GM19035 (cell line): Measurements from ENCODE around the gene SRBD1.

ENCODE experiments used
- ATAC-seq: cut with Tn5 transposase; IDR thresholded peaks from one replicate; pipeline ENCODE4 v1.9.1; 2021; ENCODE audit not compliant: unreplicated experiment

The SRBD1 gene

DNA sequence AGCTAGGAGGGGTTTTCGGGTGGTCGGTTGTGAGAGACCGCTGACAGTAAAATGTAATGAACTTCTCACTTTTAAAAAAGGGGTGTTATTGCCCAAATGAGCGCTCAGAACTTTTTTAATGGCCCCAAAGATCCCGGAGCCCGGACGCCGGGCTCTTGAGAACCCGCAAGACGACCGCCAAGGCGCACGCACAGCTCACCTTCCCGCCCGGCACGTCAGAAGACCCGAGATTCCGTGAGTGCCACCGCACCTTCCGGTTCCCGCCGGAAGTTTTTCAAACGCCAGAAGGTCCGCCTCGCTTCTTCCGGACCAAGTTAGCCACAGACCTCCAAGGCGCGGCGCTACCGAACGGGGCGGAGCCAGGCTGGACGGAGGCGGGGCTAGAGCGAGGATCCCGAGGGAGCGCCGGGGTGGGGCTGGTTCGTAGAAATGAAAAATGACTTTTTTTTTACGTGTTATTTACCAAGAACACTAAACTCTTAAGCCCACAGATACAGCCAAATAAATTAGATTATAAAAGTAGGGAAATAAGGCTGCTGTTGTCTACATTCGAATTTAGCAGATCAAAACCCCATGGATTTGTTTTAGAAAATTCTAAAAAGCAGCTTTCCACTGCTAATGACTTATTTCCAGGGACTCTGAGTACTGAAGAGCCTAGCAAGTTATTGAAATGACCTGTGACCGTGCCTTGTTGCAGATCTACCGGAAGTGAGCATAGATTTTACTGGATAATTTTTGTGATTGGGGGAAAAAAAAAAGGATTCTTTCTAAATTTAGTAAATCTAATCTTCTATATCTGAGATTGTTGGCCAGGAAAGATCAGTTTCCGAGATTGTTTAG, at the start of gene SRBD1:
TSS of gene SRBD1 (minus strand) at position 248 of the 840 bp plus-strand sequence. CDS start 5,826 bp downstream, outside the sequence.
- peak; percentile 96 for ATAC-seq

DNA sequence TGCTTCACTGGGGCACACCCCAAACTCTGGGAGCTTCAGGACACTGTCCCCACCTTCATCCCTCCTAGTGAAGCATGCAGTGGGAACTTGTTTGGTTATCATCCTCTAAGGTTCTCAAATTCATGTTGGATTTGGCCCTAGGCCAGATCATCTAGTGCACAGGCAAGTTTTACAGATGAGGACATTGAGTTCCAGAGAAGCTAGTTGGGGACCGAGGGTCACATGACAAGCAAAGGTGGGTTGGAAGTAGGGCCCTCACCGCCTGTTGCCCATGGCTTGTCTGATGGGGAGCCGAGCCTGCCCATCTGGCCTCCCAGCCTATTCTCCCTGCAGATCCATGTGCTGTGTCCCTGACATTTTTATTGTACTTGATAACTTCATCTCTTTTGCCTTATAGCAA, 43.2 kb upstream of the SRBD1 start:
- no peak for ATAC-seq

DNA sequence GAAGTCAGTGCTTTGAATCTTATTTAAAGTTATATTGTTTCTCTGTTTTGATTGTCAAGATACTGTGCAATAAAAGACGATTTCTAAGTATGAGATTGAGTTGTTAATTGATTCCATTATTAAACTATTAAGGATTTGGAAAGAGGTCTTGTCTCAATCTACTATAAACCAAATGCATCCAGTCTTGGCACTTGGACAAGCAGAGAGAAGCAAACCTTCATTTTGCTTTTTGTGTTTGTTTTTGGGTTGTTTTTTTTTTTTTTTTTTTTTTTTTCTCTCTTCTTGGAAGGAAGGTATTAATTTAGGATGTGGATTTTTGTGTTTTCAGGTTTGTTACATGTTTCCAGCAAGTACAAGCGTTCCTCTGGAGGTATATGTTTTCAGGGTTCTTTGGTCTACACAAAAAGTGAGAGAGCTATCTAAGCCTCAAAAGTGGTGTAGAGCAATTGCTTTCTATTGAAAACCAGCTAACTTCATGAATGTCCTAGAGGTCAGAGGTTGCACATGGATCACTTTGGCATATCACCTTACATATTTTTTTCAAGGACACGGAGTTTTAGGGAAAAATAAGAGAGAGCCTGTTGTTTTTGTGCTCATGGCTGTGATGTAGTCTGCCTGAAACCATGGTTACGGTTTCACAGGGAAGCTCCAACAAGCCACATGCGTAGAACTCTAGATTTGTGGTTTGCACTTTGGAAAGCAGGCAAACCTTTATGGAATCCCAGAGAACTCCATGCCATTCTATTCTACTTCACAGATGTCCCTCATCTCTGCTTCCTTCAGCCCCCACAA, 42.3 kb upstream of the SRBD1 start:
- ATAC-seq = no peak

- ATAC-seq = no peak
Observed at GRCh38 chr2:45652090-45653031, 41.3 kb upstream of the SRBD1 start.

GRCh38 chr2:45651415-45652089, 40.5 kb upstream of the SRBD1 start, which contains the start of gene PRKCE:
PRKCE (plus strand) TSS chr2:45651675.
- peak; percentile 24 for ATAC-seq

GRCh38 chr2:45650851-45651414, 39.9 kb upstream of the SRBD1 start:
- ATAC-seq = peak; percentile 78

DNA sequence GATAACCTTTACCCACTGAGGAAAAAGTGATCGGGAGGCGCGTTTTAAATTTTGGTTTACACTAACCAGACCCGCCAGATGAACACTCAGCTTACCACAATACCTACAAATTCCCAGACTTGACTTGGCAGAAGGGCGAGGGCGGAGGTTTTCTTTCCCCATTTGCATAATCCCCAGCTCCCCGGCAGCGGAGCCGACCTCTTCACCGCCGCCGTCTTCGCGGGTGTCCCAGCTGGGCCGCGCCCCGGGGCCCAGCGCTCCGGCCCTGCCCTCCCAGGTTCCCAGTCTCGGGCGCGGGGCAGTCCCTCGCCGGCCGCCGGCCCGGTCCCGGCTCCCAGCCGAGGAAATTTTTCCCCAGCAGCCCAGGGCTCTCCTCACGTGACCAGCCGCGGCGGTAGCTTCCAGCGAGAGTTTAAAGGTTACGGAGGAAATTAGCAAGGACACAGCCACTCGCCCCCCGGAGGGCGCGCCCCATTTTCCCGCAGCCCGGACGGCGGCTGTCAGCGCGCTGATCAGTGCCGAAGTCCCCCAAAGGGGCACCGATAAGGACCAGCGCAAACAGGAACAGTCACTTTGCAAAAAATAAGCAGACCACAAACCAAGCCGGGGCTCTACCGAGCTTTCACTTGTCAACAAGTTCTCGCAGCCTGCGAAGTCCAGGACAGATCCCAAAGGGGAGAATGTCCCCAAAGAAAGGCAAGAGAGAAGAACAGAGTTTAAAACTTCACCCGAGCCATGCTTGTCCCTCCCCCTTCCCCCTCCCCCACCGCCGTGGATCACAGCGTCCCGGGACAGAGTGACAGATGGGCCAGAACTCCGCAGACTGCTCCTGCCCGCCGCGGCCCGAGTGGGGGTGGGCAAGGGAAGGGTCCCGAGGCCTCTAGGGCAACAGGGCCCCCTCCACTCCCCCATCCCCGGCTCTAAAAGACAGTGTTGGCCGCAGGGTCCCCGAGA, 39.1 kb upstream of the SRBD1 start:
- ATAC-seq = peak; percentile 26

- ATAC-seq = no peak
Observed at GRCh38 chr2:45649462-45649857, 38.4 kb upstream of the SRBD1 start.

DNA sequence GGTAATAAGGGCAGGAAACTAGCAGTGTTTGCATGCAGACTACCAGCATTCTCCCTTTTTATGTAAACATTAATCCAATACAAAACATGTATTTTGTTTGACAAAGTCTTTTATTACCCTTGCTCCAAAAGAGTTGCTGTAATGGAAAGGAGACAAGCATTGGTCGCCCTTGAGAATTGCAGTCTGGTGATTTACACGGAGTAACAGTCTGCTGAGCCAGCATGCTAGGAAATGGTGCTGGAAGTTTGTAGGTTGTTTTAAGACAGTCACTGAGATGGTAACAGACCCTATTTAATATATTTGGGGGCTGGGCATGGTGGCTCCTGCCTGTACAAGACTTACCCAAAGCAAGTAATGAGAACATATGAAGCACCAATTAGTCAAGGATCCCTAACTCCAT, 37.6 kb upstream of the SRBD1 start:
- ATAC-seq = no peak

GRCh38 chr2:45647986-45648520, 37.0 kb upstream of the SRBD1 start:
- no peak for ATAC-seq

- no peak for ATAC-seq
Observed at GRCh38 chr2:45647356-45647755, 36.3 kb upstream of the SRBD1 start.

DNA sequence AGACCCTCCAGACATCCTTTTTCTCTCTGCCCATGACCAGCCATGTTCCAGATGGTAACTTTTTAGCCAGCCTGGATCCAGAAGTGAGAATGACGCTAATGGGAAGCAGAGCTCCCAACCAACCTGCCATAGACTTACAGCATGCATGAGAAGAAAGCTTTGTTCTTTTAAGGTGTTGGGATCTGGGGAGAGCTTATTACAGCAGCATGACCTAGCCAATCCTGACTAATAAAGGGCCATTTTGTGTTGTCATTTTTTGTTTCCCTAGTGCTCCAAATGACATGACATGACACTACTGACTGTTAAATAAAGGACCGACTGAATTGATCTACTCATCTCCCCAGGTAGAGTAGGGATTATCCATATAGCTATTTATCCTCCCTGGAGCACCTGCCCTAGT, 35.2 kb upstream of the SRBD1 start:
- ATAC-seq = no peak

GRCh38 chr2:45643543-45644542, 32.8 kb upstream of the SRBD1 start:
- peak; percentile 88 for ATAC-seq

- no peak for ATAC-seq
Observed at GRCh38 chr2:45643095-45643494, 32.0 kb upstream of the SRBD1 start.

DNA sequence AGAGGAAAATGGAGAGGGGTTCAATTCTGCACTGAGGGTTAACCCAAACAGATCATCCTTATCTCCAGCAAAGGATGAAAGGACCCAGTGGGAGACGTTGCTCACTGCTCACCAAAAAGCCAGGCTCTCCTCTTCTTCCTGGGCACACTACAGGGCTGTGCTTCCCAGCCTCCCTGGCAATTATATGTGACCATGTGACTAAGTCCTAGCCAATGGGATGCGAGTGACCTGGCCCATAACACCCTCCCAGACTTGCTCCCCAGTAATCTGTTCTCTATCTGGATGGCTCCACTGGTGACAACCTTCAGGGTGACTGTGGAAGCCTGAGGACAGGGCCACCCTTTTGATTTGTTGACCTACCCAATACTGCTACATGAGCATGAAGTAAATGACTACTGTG, 29.5 kb upstream of the SRBD1 start:
- no peak for ATAC-seq

GRCh38 chr2:45637440-45637839, 26.4 kb upstream of the SRBD1 start:
- ATAC-seq = no peak

DNA sequence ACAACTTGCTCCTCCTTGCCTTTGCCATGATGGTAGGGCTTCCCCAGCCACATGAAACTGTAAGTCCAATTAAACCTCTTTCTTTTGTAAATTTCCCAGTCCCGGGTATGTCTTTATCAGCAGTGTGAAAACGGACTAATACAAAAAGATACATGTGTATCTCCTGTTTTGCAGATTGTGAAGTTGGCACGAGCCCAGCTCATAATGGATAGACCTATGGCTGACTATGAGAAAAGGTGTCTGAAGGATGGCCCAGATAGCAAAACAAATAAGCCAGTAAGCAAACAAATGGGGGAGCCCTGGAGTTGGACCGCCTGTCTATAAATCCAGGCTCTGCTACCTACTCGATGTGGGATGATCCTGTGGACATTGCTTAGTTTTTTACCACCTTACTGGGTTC, 24.9 kb upstream of the SRBD1 start:
- ATAC-seq = no peak
